Endothelial cell of umbilical vein (primary cell): ENCODE measurements around the gene ABCA6. TPM values are rescaled to one million over a fixed set of nuclear protein-coding genes. Genes with fewer than 3 reads are reported as not detected.

Experiments
- BruUV-seq: library from RNA; stranded (reverse); fragments of 400-500 nt; replicated peaks from 2 replicates; lab custom pipeline; 2021; lab: Mats Ljungman, UMichigan
- CTCF ChIA-PET: fragments of 300-600, 350-600 bp; sonication (Branson Sonifier 250); formaldehyde crosslinking; loops from one replicate; lab custom pipeline; 2021; ENCODE audit warnings: antibody characterized with exemption, inconsistent platforms; lab: Charles Lee
- POLR2A ChIA-PET: fragments of 300-600, 350-600 bp; sonication (Branson Sonifier 250); formaldehyde crosslinking; loops from one replicate; lab custom pipeline; 2021; ENCODE audit warnings: antibody characterized with exemption, inconsistent platforms; lab: Charles Lee
- DNase-seq: peaks from one replicate; pipeline ENCODE4 v3.0.0-alpha.2; 2011; ENCODE audit warnings: low read depth, low spot score
- FAIRE-seq: peaks from 2 replicates; lab custom pipeline; 2011; peaks lifted over from hg19 to GRCh38; lab: Jason Lieb, UNC
- H2AFZ ChIP-seq: 2 replicates; pipeline ENCODE4 v1.6.0; 2012; ENCODE audit warnings: low read depth, low read length, control low read depth, inconsistent platforms
- H3K27ac ChIP-seq: 2 replicates; pipeline ENCODE4 v1.5.1; 2011; ENCODE audit warnings: low read depth, mild to moderate bottlenecking, control low read depth, low read length, moderate library complexity; ENCODE audit not compliant: insufficient read depth
- H3K27me3 ChIP-seq, 2 experiments: 2 replicates each; pipeline versions ENCODE4 v1.6.0 to v1.6.1; 2011; ENCODE audit warnings: low read length in 2 of 2, mixed read lengths in 1 of 2; ENCODE audit not compliant: control insufficient read depth in 2 of 2, insufficient read depth in 2 of 2
- H3K36me3 ChIP-seq, 2 experiments: 2 replicates in 1 of 2; 3 replicates in 1 of 2; pipeline ENCODE4 v1.5.1; 2011; ENCODE audit warnings: low read length in 2 of 2, mild to moderate bottlenecking in 1 of 2, moderate library complexity in 1 of 2; ENCODE audit not compliant: control insufficient read depth in 2 of 2, insufficient read depth in 2 of 2; ENCODE audit errors: extremely low read depth in 1 of 2
- H3K4me1 ChIP-seq: 3 replicates; pipeline ENCODE4 v1.5.1; 2011; ENCODE audit warnings: mild to moderate bottlenecking, low read length; ENCODE audit not compliant: control insufficient read depth, insufficient read depth; ENCODE audit errors: extremely low read depth
- H3K4me2 ChIP-seq: 2 replicates; pipeline ENCODE4 v1.6.1; 2011; ENCODE audit warnings: low read length, control low read depth, mixed read lengths; ENCODE audit not compliant: insufficient read depth
- H3K4me3 ChIP-seq, 3 experiments: fragments of 200-600 bp in 1 of 3; sonication (generic), shearing (Covaris generic) in 1 of 3; replicated peaks in 1 of 3; 2 replicates each; pipeline ENCODE4 v1.5.1; 2011 to 2016; ENCODE audit warnings: control low read depth in 3 of 3, low read length in 3 of 3, mild to moderate bottlenecking in 2 of 3, inconsistent platforms in 1 of 3, low read depth in 1 of 3, moderate library complexity in 1 of 3; ENCODE audit not compliant: insufficient read depth in 1 of 3
- H3K79me2 ChIP-seq: 2 replicates; pipeline ENCODE4 v1.6.0; 2012; ENCODE audit warnings: low read length, inconsistent platforms; ENCODE audit not compliant: control insufficient read depth, insufficient read depth
- H3K9ac ChIP-seq: replicated peaks from 2 replicates; pipeline ENCODE3; 2011; ENCODE audit warnings: low read length, control low read depth; ENCODE audit not compliant: insufficient read depth; ENCODE audit errors: extremely low read depth
- H3K9me1 ChIP-seq: replicated peaks from 3 replicates; pipeline ENCODE4 v1.6.0; 2011; ENCODE audit warnings: mild to moderate bottlenecking, low read length; ENCODE audit not compliant: control insufficient read depth, insufficient read depth; ENCODE audit errors: extremely low read depth
- H3K9me3 ChIP-seq: replicated peaks from 2 replicates; pipeline ENCODE4 v1.5.1; 2012; ENCODE audit warnings: low read length, inconsistent platforms; ENCODE audit not compliant: control insufficient read depth, insufficient read depth
- H4K20me1 ChIP-seq: replicated peaks from 2 replicates; pipeline ENCODE3; 2011; ENCODE audit warnings: mild to moderate bottlenecking, low read length; ENCODE audit not compliant: control insufficient read depth, insufficient read depth; ENCODE audit errors: extremely low read depth
- CTCF ChIP-seq, 2 donors: IDR thresholded peaks; 1 replicate in 1 of 2; 2 replicates in 1 of 2; pipeline ENCODE4 v1.5.1; 2011; ENCODE audit warnings: low read length in 2 of 2, mild to moderate bottlenecking in 2 of 2, moderate library complexity in 2 of 2, control low read depth in 1 of 2, inconsistent platforms in 1 of 2, low read depth in 1 of 2; ENCODE audit not compliant: insufficient read depth in 1 of 2; ENCODE audit errors: extremely low read depth in 1 of 2
- EZH2 ChIP-seq: IDR thresholded peaks from 2 replicates; pipeline ENCODE4 v1.6.1; 2012; ENCODE audit warnings: borderline replicate concordance, low read depth, mild to moderate bottlenecking, moderate library complexity, low read length, inconsistent platforms; ENCODE audit not compliant: severe bottlenecking
- FOS ChIP-seq: IDR thresholded peaks from 2 replicates; pipeline ENCODE4 v1.6.1; 2011; ENCODE audit warnings: mild to moderate bottlenecking, low read length, moderate library complexity, borderline replicate concordance; ENCODE audit not compliant: insufficient read depth
- GATA2 ChIP-seq: IDR thresholded peaks from 2 replicates; pipeline ENCODE4 v1.7.0; 2011; ENCODE audit warnings: low read depth, mild to moderate bottlenecking, moderate library complexity, mixed read lengths, low read length; ENCODE audit not compliant: insufficient read length, insufficient read depth
- JUN ChIP-seq: IDR thresholded peaks from 2 replicates; pipeline ENCODE4 v1.6.1; 2011; ENCODE audit warnings: borderline replicate concordance, low read depth; ENCODE audit not compliant: insufficient read length, insufficient read depth
- MAX ChIP-seq: IDR thresholded peaks from 2 replicates; pipeline ENCODE4 v1.6.1; 2011; ENCODE audit not compliant: insufficient read depth, insufficient read length
- MYC ChIP-seq: IDR thresholded peaks from one replicate; pipeline ENCODE4 v1.6.1; 2011; ENCODE audit warnings: mild to moderate bottlenecking, low read depth, low read length
- POLR2A ChIP-seq: IDR thresholded peaks from 2 replicates; pipeline ENCODE4 v1.6.1; 2012; ENCODE audit warnings: low read depth, mild to moderate bottlenecking, control low read depth, low read length
- POLR2AphosphoS5 ChIP-seq: IDR thresholded peaks from 2 replicates; pipeline ENCODE4 v1.6.1; 2012; ENCODE audit warnings: low read depth, mild to moderate bottlenecking, control low read depth, low read length, moderate library complexity; ENCODE audit not compliant: insufficient read depth
- dilution Hi-C: fragments of 300-500 bp; cut with MboI; formaldehyde crosslinking; loops from one replicate; pipeline ENCODE4 v1.15.0; 2019; ENCODE audit warnings: low sequenced_read_pairs; ENCODE audit not compliant: extremely low pct_ligation_motif_present
- intact Hi-C: fragments of 100-400 bp; cut with micrococcal nuclease; formaldehyde crosslinking; loops from one replicate; pipeline ENCODE4 v1.10.0; 2022
- polyA plus RNA-seq, 4 experiments: library from polyadenylated mRNA; depleted of rRNA in 3 of 4; stranded (reverse) in 3 of 4; unstranded in 1 of 4; fragments of >200 nt; gene quantifications; 2 replicates each; pipeline versions ENCODE4 v1.2.1 to v1.2.3, GENCODE V29; 2011 to 2012; ENCODE audit warnings: missing spikeins in 1 of 4
- total RNA-seq: library from RNA; stranded (reverse); gene quantifications from 2 replicates; pipeline ENCODE4 v1.2.3, GENCODE V29; 2021

The ABCA6 gene
- total and polyA plus RNA-seq, 2 donors (not counting 3 experiments of a cell fraction or from before 2014, with no cell fraction given) = 11.3 to 30.5 TPM

- Histone ChIP-seq H3K4me2 (no peak overlapping the region), H3K9me1 (no peaks in the 10 kb centered on the region), H3K79me2 (no peaks in the 10 kb centered on the region), H3K9ac (no peak overlapping the region), H2AFZ (no peak overlapping the region), H3K9me3 (no peaks in the 10 kb centered on the region), H3K27me3 (no peaks in the 10 kb centered on the region), H3K4me1 (peaks cover 3% of the 10 kb centered on the region), H4K20me1 (no peaks in the 10 kb centered on the region), H3K27ac (no peak overlapping the region), H3K4me3 (no peak overlapping the region), H3K36me3 (no peaks in the 10 kb centered on the region)
- no TSS peak for BruUV-seq
- no peak for DNase-seq
- dilution Hi-C loops = no loop called here
- FAIRE-seq = no peak
- TF ChIP-seq CTCF (IDR thresholded peaks at IDR 0.05; ENCODE audit: extremely low read depth in 1 of 2, insufficient read depth in 1 of 2, low read depth in 1 of 2, low read length in 2 of 2) = no peak
- no peak for TF ChIP-seq GATA2
- no peak for TF ChIP-seq POLR2AphosphoS5
- no peak for TF ChIP-seq POLR2A
- no peak for TF ChIP-seq FOS
- ChIA-PET CTCF (no interaction called here), POLR2A (no interaction called here)
- intact Hi-C loops = no loop called here
Observed at GRCh38 chr17:69065113-69065512, 76.6 kb downstream of the ABCA6 start.

GRCh38 chr17:69064476-69064875 lies 77.2 kb downstream of the ABCA6 start:
- Histone ChIP-seq H3K36me3 (no peaks in the 10 kb centered on the region), H3K9me3 (no peaks in the 10 kb centered on the region), H3K4me1 (peaks cover 3% of the 10 kb centered on the region), H3K4me2 (no peak overlapping the region), H3K27me3 (no peaks in the 10 kb centered on the region), H3K79me2 (no peaks in the 10 kb centered on the region), H3K27ac (no peak overlapping the region), H3K9me1 (no peaks in the 10 kb centered on the region), H3K9ac (no peak overlapping the region), H3K4me3 (no peak overlapping the region), H4K20me1 (no peaks in the 10 kb centered on the region), H2AFZ (no peak overlapping the region)
- intact Hi-C loops = no loop called here
- POLR2A ChIA-PET = no interaction called here
- no peak for DNase-seq
- dilution Hi-C loops = no loop called here
- no peak for FAIRE-seq
- no TSS peak for BruUV-seq
- TF ChIP-seq CTCF (IDR thresholded peaks at IDR 0.05; ENCODE audit: extremely low read depth in 1 of 2, insufficient read depth in 1 of 2, low read depth in 1 of 2, low read length in 2 of 2) (no peak), POLR2A (no peak), MAX (no peak), JUN (no peak), POLR2AphosphoS5 (no peak), FOS (no peak), EZH2 (no peak), MYC (no peak), GATA2 (no peak)
- CTCF ChIA-PET = no interaction called here
